ENCODE measurements around the gene BCKDK.
"Not testable (repeated sequence)": the region's sequence is repeated elsewhere in the genome, so short reads cannot be mapped to it uniquely, and the experiment has no call there.

- TF ChIP-seq, protein P1, sequence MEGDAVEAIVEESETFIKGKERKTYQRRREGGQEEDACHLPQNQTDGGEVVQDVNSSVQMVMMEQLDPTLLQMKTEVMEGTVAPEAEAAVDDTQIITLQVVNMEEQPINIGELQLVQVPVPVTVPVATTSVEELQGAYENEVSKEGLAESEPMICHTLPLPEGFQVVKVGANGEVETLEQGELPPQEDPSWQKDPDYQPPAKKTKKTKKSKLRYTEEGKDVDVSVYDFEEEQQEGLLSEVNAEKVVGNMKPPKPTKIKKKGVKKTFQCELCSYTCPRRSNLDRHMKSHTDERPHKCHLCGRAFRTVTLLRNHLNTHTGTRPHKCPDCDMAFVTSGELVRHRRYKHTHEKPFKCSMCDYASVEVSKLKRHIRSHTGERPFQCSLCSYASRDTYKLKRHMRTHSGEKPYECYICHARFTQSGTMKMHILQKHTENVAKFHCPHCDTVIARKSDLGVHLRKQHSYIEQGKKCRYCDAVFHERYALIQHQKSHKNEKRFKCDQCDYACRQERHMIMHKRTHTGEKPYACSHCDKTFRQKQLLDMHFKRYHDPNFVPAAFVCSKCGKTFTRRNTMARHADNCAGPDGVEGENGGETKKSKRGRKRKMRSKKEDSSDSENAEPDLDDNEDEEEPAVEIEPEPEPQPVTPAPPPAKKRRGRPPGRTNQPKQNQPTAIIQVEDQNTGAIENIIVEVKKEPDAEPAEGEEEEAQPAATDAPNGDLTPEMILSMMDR (IDR thresholded peaks at IDR 0.05; ENCODE audit: low read depth, low read length), result not testable (repeated sequence)
- TF ChIP-seq POLR2A (IDR thresholded peaks at IDR 0.05; ENCODE audit: extremely low read depth, insufficient read length); MAX (IDR thresholded peaks at IDR 0.05; ENCODE audit: low read depth, low read length): not testable (repeated sequence)
Observed at GRCh38 chr16:31141071-31141469, 32.9 kb downstream of the BCKDK start.
